ENCODE results near the gene OR2V2.

DNA sequence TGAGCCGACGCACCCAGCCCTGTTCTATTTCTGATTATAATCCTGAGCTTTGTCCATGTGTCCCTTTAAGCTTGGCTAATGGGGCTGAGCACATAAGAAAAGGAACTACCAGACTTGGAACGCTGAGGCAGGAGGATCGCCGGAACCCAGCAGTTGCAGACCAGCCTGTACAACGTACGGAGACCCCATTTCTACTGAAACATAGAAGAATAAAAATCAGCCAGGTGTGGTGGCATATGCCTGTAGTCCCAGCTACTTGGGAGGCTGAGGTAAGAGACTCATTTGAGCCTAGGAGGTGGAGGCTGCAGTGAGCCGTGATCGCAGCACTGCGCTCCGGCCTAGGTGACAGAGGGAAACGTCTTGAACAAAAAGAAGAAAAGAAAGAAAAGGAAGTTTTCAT lies 35.3 kb downstream of the OR2V2 start:
- TF ChIP-seq, protein P1, sequence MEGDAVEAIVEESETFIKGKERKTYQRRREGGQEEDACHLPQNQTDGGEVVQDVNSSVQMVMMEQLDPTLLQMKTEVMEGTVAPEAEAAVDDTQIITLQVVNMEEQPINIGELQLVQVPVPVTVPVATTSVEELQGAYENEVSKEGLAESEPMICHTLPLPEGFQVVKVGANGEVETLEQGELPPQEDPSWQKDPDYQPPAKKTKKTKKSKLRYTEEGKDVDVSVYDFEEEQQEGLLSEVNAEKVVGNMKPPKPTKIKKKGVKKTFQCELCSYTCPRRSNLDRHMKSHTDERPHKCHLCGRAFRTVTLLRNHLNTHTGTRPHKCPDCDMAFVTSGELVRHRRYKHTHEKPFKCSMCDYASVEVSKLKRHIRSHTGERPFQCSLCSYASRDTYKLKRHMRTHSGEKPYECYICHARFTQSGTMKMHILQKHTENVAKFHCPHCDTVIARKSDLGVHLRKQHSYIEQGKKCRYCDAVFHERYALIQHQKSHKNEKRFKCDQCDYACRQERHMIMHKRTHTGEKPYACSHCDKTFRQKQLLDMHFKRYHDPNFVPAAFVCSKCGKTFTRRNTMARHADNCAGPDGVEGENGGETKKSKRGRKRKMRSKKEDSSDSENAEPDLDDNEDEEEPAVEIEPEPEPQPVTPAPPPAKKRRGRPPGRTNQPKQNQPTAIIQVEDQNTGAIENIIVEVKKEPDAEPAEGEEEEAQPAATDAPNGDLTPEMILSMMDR (IDR thresholded peaks at IDR 0.05; ENCODE audit: insufficient read depth, low read depth, low read length): no peak
- TF ChIP-seq EZH2 (IDR thresholded peaks at IDR 0.05; ENCODE audit: insufficient read depth, low read length): no peak
